Stomach (tissue), 4 donors: ENCODE results near the gene FMO2.

Experiments
- CTCF ChIP-seq, 7 experiments: fragments of 450-650 bp in 4 of 7; fragments of 200-600 bp in 3 of 7; sonication (generic) in 3 of 7; IDR thresholded peaks; one replicate each; pipeline ENCODE4 v1.5.1; 2016 to 2019; ENCODE audit warnings: antibody characterized with exemption in 7 of 7, control low read depth in 2 of 7, mild to moderate bottlenecking in 1 of 7
- POLR2A ChIP-seq, 4 donors: fragments of 450-650 bp; IDR thresholded peaks; one replicate each; pipeline ENCODE4 v1.6.1; 2016; ENCODE audit warnings: antibody characterized with exemption in 4 of 4, control low read depth in 2 of 4, mild to moderate bottlenecking in 1 of 4, moderate library complexity in 1 of 4

GRCh38 chr1:171248841-171249240 lies 63.7 kb downstream of the FMO2 start:
- no peak for TF ChIP-seq CTCF (IDR thresholded peaks at IDR 0.05)
- TF ChIP-seq POLR2A (IDR thresholded peaks at IDR 0.05): no peak
